GM23338 (cell line): ENCODE measurements around the gene SZT2. TPM values are rescaled to one million over a fixed set of nuclear protein-coding genes. Genes with fewer than 3 reads are reported as not detected.

Experiments used
- ATAC-seq: fragments of 200-7000 bp; cut with Tn5 transposase; 3 replicates; pipeline ENCODE4 v1.9.1; 2020
- DNase-seq: peaks from one replicate; pipeline ENCODE4 v3.0.0-alpha.2; 2015; ENCODE audit warnings: low spot score
- H2AFZ ChIP-seq: fragments of 200-600 bp; sonication (generic); 2 replicates; pipeline ENCODE4 v1.8.0; 2016; ENCODE audit warnings: antibody characterized with exemption, mild to moderate bottlenecking, moderate library complexity
- H3F3A ChIP-seq: fragments of 200-600 bp; sonication (generic); replicated peaks from 2 replicates; pipeline ENCODE4 v1.8.0; 2017; ENCODE audit warnings: antibody characterized with exemption, mixed run types, low read depth
- H3K27ac ChIP-seq: fragments of 200-600 bp; sonication (generic); 2 replicates; pipeline ENCODE4 v1.6.1; 2016; ENCODE audit warnings: low read depth
- H3K27me3 ChIP-seq: fragments of 200-600 bp; sonication (generic); 2 replicates; pipeline ENCODE4 v1.8.0; 2016; ENCODE audit warnings: mild to moderate bottlenecking, mixed run types, moderate library complexity; ENCODE audit not compliant: insufficient read depth
- H3K36me3 ChIP-seq: fragments of 200-600 bp; sonication (generic); 2 replicates; pipeline ENCODE4 v1.8.0; 2016; ENCODE audit warnings: mild to moderate bottlenecking; ENCODE audit not compliant: insufficient read depth
- H3K4me1 ChIP-seq: fragments of 200-600 bp; sonication (generic); 2 replicates; pipeline ENCODE4 v1.8.0; 2016; ENCODE audit warnings: mild to moderate bottlenecking, moderate library complexity; ENCODE audit not compliant: insufficient read depth
- H3K4me2 ChIP-seq: fragments of 200-600 bp; sonication (generic); 2 replicates; pipeline ENCODE4 v1.7.1; 2017; ENCODE audit warnings: mixed run types
- H3K4me3 ChIP-seq: fragments of 200-600 bp; sonication (generic); 2 replicates; pipeline ENCODE4 v1.6.1; 2016; ENCODE audit warnings: mixed run types
- H3K79me2 ChIP-seq: fragments of 200-600 bp; sonication (generic); replicated peaks from 2 replicates; pipeline ENCODE4 v1.8.0; 2017; ENCODE audit warnings: mild to moderate bottlenecking; ENCODE audit not compliant: insufficient read depth
- H3K9me2 ChIP-seq: fragments of 200-600 bp; sonication (generic); 2 replicates; pipeline ENCODE4 v1.8.0; 2017; ENCODE audit not compliant: insufficient read depth
- H4K20me1 ChIP-seq: fragments of 200-600 bp; sonication (generic); replicated peaks from 2 replicates; pipeline ENCODE4 v1.8.0; 2017; ENCODE audit warnings: mild to moderate bottlenecking; ENCODE audit not compliant: insufficient read depth
- H3K27ac Mint-ChIP-seq: 2 replicates; pipeline ENCODE4 v1.8.0; 2020; ENCODE audit warnings: inconsistent platforms, mild to moderate bottlenecking, moderate library complexity, mixed read lengths
- H3K27me3 Mint-ChIP-seq: 3 replicates; pipeline ENCODE4 v1.8.0; 2022; ENCODE audit warnings: low read depth, mild to moderate bottlenecking, moderate library complexity, mixed read lengths, inconsistent platforms; ENCODE audit not compliant: insufficient read depth, poor library complexity
- H3K36me3 Mint-ChIP-seq: 3 replicates; pipeline ENCODE4 v1.8.0; 2021; ENCODE audit warnings: low read depth, mild to moderate bottlenecking, inconsistent platforms, moderate library complexity, mixed read lengths
- H3K4me1 Mint-ChIP-seq: 3 replicates; pipeline ENCODE4 v1.8.0; 2020; ENCODE audit warnings: mild to moderate bottlenecking, inconsistent platforms, mixed read lengths
- H3K4me3 Mint-ChIP-seq: 3 replicates; pipeline ENCODE4 v1.8.0; 2021; ENCODE audit warnings: moderate library complexity, mild to moderate bottlenecking, inconsistent platforms, mixed read lengths
- H3K9me3 Mint-ChIP-seq: 3 replicates; pipeline ENCODE4 v1.8.0; 2020; ENCODE audit warnings: moderate library complexity, mild to moderate bottlenecking, inconsistent platforms, mixed read lengths
- CREB1 ChIP-seq: fragments of 250-450 bp; sonication (Bioruptor Pico); IDR thresholded peaks from 2 replicates; pipeline ENCODE4 v1.5.0; 2020; ENCODE audit warnings: low read depth, mild to moderate bottlenecking, moderate library complexity
- CTCF ChIP-seq, 2 experiments: fragments of 200-600 bp in 1 of 2; sonication (generic) in 1 of 2; conservative IDR thresholded peaks; 2 replicates each; pipeline versions ENCODE4 v1.5.1 to v1.6.1; 2016 to 2017; ENCODE audit warnings: antibody characterized with exemption in 2 of 2, low read depth in 2 of 2, mild to moderate bottlenecking in 2 of 2, moderate library complexity in 1 of 2
- ETS1 ChIP-seq: IDR thresholded peaks from 2 replicates; pipeline ENCODE4 v1.6.1; 2016; ENCODE audit warnings: antibody characterized with exemption
- EZH2 ChIP-seq: fragments of 200-600 bp; sonication (generic); IDR thresholded peaks from one replicate; pipeline ENCODE4 v1.8.0; 2017; ENCODE audit warnings: antibody characterized with exemption, mild to moderate bottlenecking, low read depth; ENCODE audit not compliant: unreplicated experiment
- EZH2phosphoT487 ChIP-seq: fragments of 200-600 bp; sonication (generic); IDR thresholded peaks from one replicate; pipeline ENCODE4 v1.8.1; 2018; ENCODE audit warnings: antibody characterized with exemption; ENCODE audit not compliant: unreplicated experiment
- JUNB ChIP-seq: IDR thresholded peaks from one replicate; pipeline ENCODE4 v1.6.1; 2016; ENCODE audit warnings: antibody characterized with exemption; ENCODE audit not compliant: unreplicated experiment
- NANOG ChIP-seq: IDR thresholded peaks from 2 replicates; pipeline ENCODE4 v1.6.1; 2016; ENCODE audit warnings: antibody characterized with exemption, borderline replicate concordance
- POLR2AphosphoS5 ChIP-seq: IDR thresholded peaks from 2 replicates; pipeline ENCODE4 v1.6.1; 2016; ENCODE audit warnings: antibody characterized with exemption, low read depth
- REST ChIP-seq: IDR thresholded peaks from one replicate; pipeline ENCODE4 v1.6.1; 2018; ENCODE audit warnings: antibody characterized with exemption; ENCODE audit not compliant: unreplicated experiment
- STAT1 ChIP-seq: IDR thresholded peaks from one replicate; pipeline ENCODE4 v1.6.1; 2016; ENCODE audit warnings: antibody characterized with exemption; ENCODE audit not compliant: unreplicated experiment
- ZNF114 ChIP-seq: fragments of 250-450 bp; sonication (Bioruptor Pico); IDR thresholded peaks from 2 replicates; pipeline ENCODE4 v1.5.0; 2020; ENCODE audit warnings: mild to moderate bottlenecking, moderate library complexity
- ZNF331 ChIP-seq: fragments of 250-450 bp; sonication (Bioruptor Pico); IDR thresholded peaks from 2 replicates; pipeline ENCODE4 v1.5.0; 2020; ENCODE audit warnings: low read depth, mild to moderate bottlenecking, moderate library complexity
- ZNF462 ChIP-seq: fragments of 250-450 bp; sonication (Bioruptor Pico); IDR thresholded peaks from 2 replicates; pipeline ENCODE4 v1.5.0; 2020; ENCODE audit warnings: mild to moderate bottlenecking, moderate library complexity
- polyA plus RNA-seq: library from polyadenylated mRNA; unstranded; fragments of >200 nt; fragmentation: Nextera tagmentation; extraction: Ambion mirVana; gene quantifications from 2 replicates; pipeline ENCODE4 v1.2.1, GENCODE V29; 2016
- total RNA-seq: library from RNA; depleted of rRNA; stranded (reverse); fragments of >200 nt; shearing (Covaris generic); gene quantifications from 2 replicates; pipeline ENCODE4 v1.2.3, GENCODE V29; 2014

SZT2 gene
- total and polyA plus RNA-seq, 2 experiments from 2014 or later, result 4.1 to 16.1 TPM

- Histone ChIP-seq H3K27me3 (peaks cover 16% of the 10 kb centered on the region), H3K27ac (no peak overlapping the region), H2AFZ (no peak overlapping the region), H3K4me3 (no peak overlapping the region), H3F3A (peaks cover 13% of the 10 kb centered on the region; the same call in 1 of the 2 replicates), H3K4me1 (peaks cover 20% of the 10 kb centered on the region), H3K9me2 (no peaks in the 10 kb centered on the region), H3K79me2 (no peaks in the 10 kb centered on the region), H4K20me1 (no peaks in the 10 kb centered on the region), H3K4me2 (no peak overlapping the region), H3K36me3 (no peaks in the 10 kb centered on the region)
- H3K4me3 Mint-ChIP-seq, result no peak overlapping the region
- DNase-seq, result no peak
- no peak overlapping the region; the same call in 1 of the 2 replicates for H3K27ac Mint-ChIP-seq
- H3K36me3 Mint-ChIP-seq, result no peaks in the 10 kb centered on the region
- ATAC-seq, result no peak
- TF ChIP-seq EZH2 (no peak), POLR2AphosphoS5 (no peak), REST (no peak), NANOG (no peak), ZNF331 (CRISPR knock-in tag) (no peak), ETS1 (no peak), CTCF (conservative IDR thresholded peaks at IDR 0.05; ENCODE audit: low read depth in 2 of 2) (no peak), CREB1 (CRISPR knock-in tag) (no peak), ZNF114 (CRISPR knock-in tag) (no peak), JUNB (no peak), EZH2phosphoT487 (no peak), STAT1 (no peak), ZNF462 (CRISPR knock-in tag) (no peak)
- no peaks in the 10 kb centered on the region for H3K9me3 Mint-ChIP-seq
- H3K27me3 Mint-ChIP-seq, result peaks cover 5% of the 10 kb centered on the region
- H3K4me1 Mint-ChIP-seq, result peaks cover 25% of the 10 kb centered on the region
Observed at GRCh38 chr1:43351421-43352350, 38.0 kb upstream of the SZT2 start.
